ENCODE data around the gene EEF1A2.
A peak's percentile ranks its signal among the peaks of the same experiment; 100 is the strongest.

EEF1A2 gene

DNA sequence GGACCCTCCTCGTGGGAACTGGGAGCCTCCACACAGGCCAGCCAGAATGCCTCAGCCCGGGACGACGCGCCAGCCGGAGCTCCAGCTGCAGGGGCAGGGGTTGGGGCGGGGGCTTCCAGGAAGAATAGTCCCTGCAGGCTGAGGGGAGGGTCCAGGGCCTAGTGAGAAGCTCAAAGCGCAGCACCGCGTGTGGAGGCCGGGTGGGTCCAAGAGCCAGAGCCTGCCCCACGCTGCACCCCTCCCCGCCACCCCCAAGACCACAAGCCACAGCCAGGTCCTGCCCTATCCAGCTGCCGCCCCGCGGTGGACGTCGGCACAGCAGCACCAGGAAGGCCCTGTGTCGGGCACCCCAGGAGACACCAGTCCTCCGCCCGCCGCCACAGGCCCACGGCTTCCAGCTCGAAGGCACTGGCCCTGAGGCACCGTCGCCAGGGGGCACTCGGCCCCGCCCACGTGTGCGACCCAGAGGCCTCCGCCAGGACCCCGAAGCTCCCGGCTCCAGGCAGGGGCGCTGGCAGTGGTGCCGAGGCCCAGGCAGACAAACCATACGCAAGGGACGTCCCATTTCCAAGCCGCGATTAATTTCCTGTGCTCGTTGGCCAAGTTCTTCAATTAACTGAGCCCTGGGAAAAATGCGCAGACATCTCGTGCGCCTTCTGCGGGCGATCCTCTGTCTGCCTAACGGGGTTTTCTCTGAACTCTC, 45.9 kb downstream of the EEF1A2 start:
- no peak for DNase-seq (ENCODE audit: low read depth in 3 of 3)

GRCh38 chr20:63452341-63452740, 46.5 kb downstream of the EEF1A2 start:
- DNase-seq (ENCODE audit: low read depth in 3 of 3), result no peak

GRCh38 chr20:63451821-63452220, 47.1 kb downstream of the EEF1A2 start:
- DNase-seq (ENCODE audit: low read depth in 3 of 3), result no peak

DNA sequence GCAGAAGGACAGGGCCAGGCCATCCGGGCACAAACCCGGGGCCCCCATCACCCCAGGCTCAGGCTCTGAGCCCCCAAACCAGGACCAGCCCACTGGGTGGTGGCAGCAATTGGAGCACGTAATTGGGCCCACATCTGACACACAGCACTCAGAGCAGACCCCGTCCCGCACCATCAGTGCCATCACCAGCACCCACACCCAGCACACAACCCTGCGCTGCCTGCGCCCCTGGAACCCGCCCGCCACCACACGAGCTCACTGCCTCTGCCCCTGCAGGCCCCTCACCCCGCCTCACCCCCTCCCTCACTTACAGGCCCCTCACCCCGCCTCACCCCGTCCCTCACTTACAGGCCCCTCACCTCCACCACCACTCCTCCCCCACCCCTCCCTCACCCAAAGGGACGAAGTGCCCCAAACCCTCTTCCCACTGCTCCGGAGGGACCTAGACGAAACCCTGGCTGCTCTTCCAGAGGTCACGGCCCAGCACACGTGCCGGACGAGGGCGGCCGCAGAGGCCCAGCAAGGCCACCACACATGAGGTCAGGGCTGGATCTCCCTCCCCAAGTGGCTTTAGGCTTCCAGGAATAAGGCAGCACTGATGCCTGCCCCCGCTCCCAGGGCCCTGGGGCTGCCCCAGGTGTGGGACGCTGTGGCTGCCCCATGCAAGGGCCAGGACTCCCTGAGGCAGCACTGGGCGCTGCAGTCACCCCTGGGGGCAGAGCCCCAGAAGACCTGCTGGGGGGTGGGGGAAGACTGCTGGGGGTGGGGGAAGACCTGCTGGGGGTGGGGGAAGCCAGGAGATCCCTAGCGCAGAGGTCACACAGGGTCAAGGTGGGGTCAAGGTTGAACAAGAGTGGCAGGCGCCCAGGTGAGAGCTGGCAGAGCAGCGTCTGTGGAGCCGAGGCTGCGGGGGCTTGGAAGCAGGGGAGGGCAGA, 48.8 kb downstream of the EEF1A2 start:
- DNase-seq (ENCODE audit: low read depth in 3 of 3), result no peak

DNA sequence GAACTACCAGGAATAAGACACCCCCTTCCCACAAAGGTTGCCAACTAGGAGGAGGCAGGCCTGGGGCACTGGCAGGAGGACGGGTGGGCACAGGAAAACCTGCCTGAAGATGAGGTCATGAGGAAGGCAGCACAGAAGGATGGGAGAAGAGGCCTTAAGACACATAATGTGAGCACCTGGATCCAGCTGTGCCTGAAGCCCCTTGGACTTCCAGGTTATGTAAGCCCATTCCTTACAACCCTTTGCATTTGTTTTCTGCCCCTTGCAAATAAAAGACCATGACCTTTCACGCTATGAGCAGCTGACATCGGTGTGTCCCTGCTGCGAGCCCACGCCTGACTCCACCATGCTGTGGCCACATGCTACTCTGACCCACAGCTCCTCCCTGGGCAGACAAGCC, 49.9 kb downstream of the EEF1A2 start:
- DNase-seq (ENCODE audit: low read depth in 3 of 3), result no peak

DNA sequence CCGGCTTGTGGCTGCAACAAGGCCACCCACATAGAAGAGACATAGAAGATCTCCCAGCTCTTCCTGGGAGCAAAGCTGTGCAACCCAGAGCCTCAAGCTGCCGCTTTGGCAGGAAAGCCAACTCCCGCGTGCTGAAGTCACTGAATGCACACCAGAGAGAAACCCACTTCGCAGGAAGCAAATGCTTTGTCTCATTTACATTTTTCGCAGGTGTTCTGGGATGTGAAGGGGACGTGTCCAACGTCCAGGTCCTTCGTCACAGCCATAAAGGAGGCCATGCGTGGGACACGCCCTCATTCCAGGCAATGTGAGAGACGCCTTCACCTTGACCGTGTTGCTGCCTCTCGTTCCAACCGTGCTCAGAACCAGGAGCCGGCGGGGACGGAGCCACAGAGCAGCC, 50.9 kb downstream of the EEF1A2 start:
- DNase-seq (ENCODE audit: low read depth in 3 of 3), result no peak

DNA sequence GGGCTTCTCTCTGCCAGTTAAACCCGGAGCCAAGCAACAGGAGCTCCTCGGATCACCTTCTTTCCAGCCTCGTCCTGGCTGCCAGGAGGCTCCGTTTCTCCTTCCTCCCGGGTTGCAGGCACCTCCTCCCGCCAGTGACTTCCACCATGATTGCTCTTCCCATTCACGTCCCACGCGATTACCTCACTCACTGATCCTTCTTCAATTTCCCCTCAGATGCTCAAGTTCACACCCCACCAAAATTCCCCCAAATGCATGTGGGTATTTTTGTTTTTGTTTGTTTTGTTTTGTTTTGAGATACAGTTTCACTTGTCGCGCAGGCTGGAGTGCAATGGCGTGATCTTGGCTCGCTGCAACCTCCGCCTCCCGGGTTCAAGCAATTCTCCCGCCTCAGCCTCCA, 51.6 kb downstream of the EEF1A2 start:
- no peak for DNase-seq (ENCODE audit: low read depth in 3 of 3)

DNA sequence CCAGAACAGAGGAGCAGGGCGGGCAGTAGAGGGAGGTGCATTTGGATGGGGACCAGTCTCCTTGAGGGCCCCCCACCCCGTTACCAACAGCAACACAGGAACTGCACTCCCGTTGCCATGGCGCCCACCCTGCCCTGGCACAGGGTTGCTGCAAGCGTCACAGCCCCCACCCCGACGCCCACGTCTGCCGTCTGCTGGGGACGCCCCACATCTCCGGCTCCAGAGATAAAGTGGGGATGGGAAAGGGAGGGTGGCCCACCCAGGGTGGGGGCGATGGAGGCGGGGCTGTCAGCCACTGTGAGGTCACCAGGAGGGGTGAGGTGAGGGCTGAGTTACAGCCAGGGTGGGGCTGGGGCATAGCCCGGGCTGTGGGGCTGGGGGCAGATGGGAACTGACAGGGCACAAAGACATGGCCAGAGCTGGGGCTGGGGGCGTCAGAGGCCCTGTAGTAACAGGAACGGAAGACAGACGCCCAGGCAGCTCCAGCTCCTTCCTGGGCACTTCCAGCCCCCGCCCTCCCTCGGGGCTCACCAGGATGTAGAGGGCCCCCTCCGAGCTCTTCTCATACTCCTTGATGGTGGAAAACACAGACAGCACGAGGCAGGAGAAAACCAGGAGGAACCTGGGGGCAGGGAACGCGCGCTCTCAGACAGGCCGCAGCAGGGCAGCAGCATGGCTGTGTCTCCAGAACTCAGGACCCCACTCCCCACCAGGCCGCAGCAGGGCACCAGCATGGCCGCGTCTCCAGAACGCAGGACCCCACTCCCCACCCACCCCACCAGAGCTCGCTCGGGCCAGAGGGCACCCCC, 52.5 kb downstream of the EEF1A2 start:
- DNase-seq (ENCODE audit: low read depth in 3 of 3), result no peak

DNA sequence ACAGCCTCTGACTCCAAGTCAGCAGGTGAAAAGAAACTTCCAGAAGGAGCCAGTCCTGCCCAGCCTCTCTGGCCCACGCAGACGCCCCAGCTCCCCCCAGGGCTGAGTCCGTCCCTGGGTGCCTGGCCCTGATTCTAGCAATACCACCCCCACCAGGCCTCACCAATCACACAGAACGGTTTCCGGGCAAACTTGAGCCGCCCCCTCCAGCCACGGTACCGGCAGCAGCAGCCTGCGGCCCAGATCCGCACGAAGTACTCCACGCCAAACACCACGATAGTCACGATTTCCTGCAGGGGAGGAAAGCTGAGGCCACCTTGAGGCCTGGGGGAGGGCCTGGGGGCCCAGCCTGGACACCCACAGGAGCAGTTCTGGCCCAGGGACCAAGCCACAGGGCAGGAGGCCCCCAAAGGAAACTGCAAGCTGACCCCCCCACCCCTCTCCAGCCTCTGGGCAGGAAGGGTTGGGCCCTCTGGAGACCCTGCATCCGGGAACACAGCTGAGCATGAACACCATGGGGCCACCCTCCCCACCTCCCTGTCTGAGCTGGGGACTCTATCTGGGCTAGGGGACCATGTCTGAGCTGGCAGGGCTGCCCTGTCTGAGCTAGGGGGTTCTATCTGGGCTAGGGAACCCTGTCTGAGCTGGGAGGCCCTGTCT, 53.7 kb downstream of the EEF1A2 start:
- DNase-seq (ENCODE audit: low read depth in 3 of 3), result no peak

DNA sequence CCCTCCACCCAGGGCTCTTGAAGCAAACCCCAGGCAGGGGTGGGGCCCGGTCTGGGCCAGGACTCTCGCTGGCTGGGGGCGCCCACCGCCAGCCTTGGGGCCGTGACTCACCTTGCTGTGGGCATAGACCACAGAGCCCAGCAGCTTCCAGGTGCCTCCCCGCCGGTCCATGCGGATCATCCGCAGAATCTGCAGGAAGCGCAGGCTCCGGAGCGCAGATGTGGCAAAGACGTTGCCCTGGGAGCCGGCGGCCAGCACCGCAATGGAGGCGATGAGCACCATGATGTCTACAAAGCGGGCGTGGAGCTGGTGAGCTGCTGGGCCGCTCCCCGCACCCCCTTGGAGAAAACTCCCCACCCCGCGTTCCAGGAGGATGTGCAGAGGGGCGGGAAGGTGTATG, 54.3 kb downstream of the EEF1A2 start:
- no peak for DNase-seq (ENCODE audit: low read depth in 3 of 3)

DNA sequence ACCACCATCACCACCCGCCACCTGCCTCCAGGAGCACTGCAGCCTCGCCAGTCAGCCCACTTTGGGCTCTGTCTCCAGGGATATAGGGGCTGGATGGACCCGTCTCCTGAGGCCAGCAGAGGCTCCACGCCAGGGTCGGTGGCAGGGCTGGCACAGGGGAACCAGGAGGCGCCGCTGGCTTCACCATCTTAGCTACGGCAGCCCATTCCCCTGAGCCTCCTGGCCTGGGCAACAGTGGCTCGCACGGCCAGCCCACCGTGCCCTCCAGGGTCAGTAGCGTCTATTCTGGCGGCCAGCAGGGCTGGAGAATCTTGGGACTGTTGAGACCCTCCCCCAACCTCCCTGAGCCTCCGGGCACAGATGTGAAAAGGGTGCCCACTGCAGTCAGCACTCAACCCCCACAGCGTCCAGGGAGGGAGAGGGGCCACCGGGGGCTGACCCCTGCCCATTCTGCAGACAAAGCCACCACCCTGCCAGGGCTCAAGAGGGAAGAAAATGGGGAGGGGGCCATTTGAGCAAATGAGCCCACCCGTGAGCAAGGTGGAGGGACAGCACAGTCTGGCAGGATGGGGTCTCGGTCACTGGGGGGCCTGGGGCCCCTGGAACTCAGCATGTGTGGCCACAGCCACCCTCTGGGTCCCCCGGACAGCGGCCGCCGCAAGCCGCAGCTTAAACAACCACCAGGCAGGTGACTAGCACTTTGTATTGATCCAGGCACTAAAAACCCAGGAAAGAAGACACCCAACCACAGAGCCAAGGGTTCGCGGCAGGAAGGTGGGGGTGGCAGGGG, 55.1 kb downstream of the EEF1A2 start:
- no peak for DNase-seq (ENCODE audit: low read depth in 3 of 3)

- peak; percentile 27 to 44 (median 27) for DNase-seq (ENCODE audit: low read depth in 3 of 3)
Measured at GRCh38 chr20:63442100-63442493, 56.8 kb downstream of the EEF1A2 start.

- DNase-seq (ENCODE audit: low read depth in 3 of 3), result no peak
Measured at GRCh38 chr20:63441136-63442099, 57.5 kb downstream of the EEF1A2 start.

- DNase-seq (ENCODE audit: low read depth in 3 of 3), result no peak
Measured at GRCh38 chr20:63440366-63440955, 58.4 kb downstream of the EEF1A2 start.

GRCh38 chr20:63439866-63440265, 59.0 kb downstream of the EEF1A2 start:
- no peak for DNase-seq (ENCODE audit: low read depth in 3 of 3)

DNA sequence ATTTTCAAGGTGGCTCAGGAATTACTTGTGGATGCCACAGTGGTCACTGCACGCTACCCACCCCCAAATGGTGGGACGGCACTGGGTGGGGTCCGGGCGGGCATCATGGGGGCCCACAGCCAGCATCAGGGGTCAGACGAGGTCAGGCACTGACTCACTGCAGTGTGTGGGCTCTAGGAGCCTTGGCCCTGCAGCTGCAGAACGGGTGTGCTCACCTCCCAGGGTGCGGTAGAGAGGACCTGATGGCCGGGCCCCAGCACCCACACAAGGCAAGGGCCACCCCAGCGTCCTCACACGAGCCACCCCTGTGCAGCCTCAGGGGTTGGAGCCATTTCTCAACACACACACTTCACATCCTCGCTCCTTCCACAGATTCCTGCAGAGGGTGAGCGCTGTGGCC, 60.8 kb downstream of the EEF1A2 start:
- no peak for DNase-seq (ENCODE audit: low read depth in 3 of 3)
